ENCODE results near the gene TOGARAM2.

The TOGARAM2 gene

DNA sequence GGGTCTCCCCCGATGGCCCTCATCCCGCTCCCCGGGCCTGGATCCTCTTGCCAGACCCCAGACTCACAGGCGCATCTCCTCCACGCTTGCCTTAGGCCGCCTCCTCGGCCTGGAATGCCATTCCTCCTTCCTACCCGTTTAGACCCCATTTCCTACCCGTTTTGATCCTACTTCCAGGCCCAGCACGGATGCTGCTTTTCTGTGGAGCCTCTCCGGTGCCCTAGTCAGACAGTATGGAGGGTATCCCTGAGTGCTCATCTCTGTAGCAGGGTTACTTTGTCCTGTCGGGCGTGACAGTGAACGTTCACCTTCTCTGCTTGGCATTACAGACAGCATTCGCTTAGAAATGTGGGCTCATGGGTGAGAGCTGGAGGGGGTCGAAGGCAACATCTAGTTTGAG is 9.3 kb downstream of the TOGARAM2 start:
- Histone ChIP-seq H3K27ac (ENCODE audit: low read depth, low read length) (no peak overlapping the region), H3K9me3 (ENCODE audit: control insufficient read depth, insufficient read depth, low read length) (no peaks in the 10 kb centered on the region), H3K36me3 (ENCODE audit: control insufficient read depth, insufficient read depth, low read length) (no peaks in the 10 kb centered on the region), H3K4me1 (ENCODE audit: control insufficient read depth, insufficient read depth, low read length) (no peaks in the 10 kb centered on the region), H3K27me3 (ENCODE audit: control insufficient read depth, insufficient read depth, low read length) (no peaks in the 10 kb centered on the region), H3K4me3 (ENCODE audit: low read depth, low read length) (no peak overlapping the region), H3K9ac (ENCODE audit: low read depth, low read length) (no peak overlapping the region)

DNA sequence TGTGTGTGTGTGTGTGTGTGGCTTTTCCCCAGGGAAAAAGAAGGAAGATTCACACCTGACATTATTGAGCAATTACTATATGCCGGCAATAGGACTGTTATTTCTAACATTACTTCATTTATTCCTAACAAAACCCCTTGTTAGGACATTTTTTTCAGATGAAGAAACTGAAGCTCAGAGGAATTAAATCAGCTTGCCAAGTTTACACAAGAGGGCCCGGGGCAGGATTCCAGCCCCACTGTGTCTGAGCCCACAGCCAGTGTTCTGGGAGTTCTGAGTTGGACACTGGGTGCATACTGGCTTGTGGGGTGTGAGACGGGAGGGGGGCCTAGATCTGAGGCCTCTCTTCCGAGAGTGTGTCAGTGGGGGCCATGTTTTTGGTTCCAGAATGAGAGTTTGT is 9.9 kb downstream of the TOGARAM2 start:
- H3K9ac ChIP-seq (ENCODE audit: low read depth, low read length) = no peak overlapping the region
- H3K36me3 ChIP-seq (ENCODE audit: control insufficient read depth, insufficient read depth, low read length) = no peaks in the 10 kb centered on the region
- H3K4me3 ChIP-seq (ENCODE audit: low read depth, low read length) = no peak overlapping the region
- no peaks in the 10 kb centered on the region for H3K4me1 ChIP-seq (ENCODE audit: control insufficient read depth, insufficient read depth, low read length)
- no peaks in the 10 kb centered on the region for H3K9me3 ChIP-seq (ENCODE audit: control insufficient read depth, insufficient read depth, low read length)
- H3K27me3 ChIP-seq (ENCODE audit: control insufficient read depth, insufficient read depth, low read length) = no peaks in the 10 kb centered on the region
- no peak overlapping the region for H3K27ac ChIP-seq (ENCODE audit: low read depth, low read length)

DNA sequence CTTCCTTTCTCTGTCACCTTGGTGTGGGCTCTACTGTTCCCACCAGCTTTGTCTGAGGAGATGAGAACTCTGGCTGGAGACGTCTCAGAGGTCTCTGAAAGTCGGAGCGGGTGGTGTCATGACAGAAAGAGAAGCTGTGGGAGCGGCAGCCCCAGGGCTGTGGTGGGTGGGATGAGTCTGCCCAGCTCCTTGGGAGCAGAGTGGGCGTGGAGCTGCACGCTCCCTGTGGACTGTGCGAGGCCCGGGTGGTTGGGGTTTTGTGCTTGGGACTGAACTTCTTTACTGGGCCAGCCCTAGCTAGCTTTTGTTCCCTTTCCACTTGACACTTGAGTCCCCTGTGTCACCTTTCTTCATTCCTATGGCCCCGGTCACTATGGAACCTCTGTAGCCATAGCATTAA is 10.4 kb downstream of the TOGARAM2 start:
- Histone ChIP-seq H3K9ac (ENCODE audit: low read depth, low read length) (no peak overlapping the region), H3K9me3 (ENCODE audit: control insufficient read depth, insufficient read depth, low read length) (no peaks in the 10 kb centered on the region), H3K27me3 (ENCODE audit: control insufficient read depth, insufficient read depth, low read length) (no peaks in the 10 kb centered on the region), H3K36me3 (ENCODE audit: control insufficient read depth, insufficient read depth, low read length) (no peaks in the 10 kb centered on the region), H3K4me1 (ENCODE audit: control insufficient read depth, insufficient read depth, low read length) (no peaks in the 10 kb centered on the region), H3K4me3 (ENCODE audit: low read depth, low read length) (no peak overlapping the region), H3K27ac (ENCODE audit: low read depth, low read length) (no peak overlapping the region)

DNA sequence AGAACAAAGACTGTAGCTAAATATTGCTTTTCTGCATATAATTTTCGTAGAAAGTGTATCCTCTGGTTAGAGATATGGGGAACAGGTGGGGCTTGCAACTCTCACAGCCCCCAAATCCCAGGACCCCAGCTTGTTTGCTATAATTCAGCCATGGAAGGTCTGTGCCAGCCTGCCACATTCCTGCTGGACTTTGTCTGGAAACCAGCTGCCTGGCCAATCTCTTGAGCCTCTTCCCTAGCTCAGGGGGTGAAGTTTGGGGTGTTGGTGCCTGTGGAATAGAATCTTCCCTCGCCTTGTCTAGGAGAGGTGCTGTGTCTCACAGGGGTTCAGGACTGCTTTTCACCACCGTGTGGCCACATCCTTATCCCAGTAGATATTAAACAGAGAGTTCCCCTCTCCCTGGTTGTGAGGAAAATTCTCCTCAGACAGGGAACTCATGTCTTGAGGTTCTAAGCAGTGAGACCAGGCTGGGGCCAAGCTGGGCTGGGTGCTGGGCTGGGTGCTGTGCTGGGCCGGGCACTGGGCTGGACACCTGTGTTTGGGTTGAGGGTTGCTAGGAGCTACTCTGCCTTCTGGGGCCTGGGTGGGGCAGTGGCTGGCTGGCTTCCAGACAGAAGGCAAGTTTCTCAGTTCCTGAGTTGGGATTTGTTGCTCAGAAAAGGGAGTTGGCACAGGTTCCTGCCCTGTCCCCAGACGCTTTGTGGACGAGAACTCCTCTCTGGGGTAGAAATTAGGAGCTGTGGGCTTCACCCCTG is 12.3 kb downstream of the TOGARAM2 start:
- no peaks in the 10 kb centered on the region for H3K27me3 ChIP-seq (ENCODE audit: control insufficient read depth, insufficient read depth, low read length)
- H3K9ac ChIP-seq (ENCODE audit: low read depth, low read length) = no peak overlapping the region
- no peaks in the 10 kb centered on the region for H3K4me1 ChIP-seq (ENCODE audit: control insufficient read depth, insufficient read depth, low read length)
- H3K27ac ChIP-seq (ENCODE audit: low read depth, low read length) = no peak overlapping the region
- H3K4me3 ChIP-seq (ENCODE audit: low read depth, low read length) = no peak overlapping the region
- H3K36me3 ChIP-seq (ENCODE audit: control insufficient read depth, insufficient read depth, low read length) = no peaks in the 10 kb centered on the region
- H3K9me3 ChIP-seq (ENCODE audit: control insufficient read depth, insufficient read depth, low read length) = no peaks in the 10 kb centered on the region

DNA sequence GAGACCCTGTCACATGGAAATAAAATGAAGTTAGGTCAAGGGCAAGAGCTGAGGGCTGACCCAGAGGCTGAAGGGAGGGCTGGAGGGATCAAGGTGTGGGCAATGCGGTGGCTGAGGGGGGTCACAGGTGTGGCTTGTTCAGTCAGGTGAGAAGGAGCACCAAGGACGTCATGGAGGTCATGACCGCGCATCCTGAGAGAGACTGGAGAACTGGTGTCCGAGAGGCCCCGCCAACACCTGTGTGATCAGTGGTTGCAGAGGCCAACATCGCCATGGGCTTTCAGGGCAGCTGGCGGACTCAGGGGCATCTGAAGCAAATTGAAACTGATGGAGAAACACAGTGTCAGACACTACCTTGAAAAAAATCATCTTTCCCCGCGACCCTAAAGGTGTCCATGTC is 13.0 kb downstream of the TOGARAM2 start:
- Histone ChIP-seq H3K27ac (ENCODE audit: low read depth, low read length) (no peak overlapping the region), H3K36me3 (ENCODE audit: control insufficient read depth, insufficient read depth, low read length) (no peaks in the 10 kb centered on the region), H3K27me3 (ENCODE audit: control insufficient read depth, insufficient read depth, low read length) (no peaks in the 10 kb centered on the region), H3K9me3 (ENCODE audit: control insufficient read depth, insufficient read depth, low read length) (no peaks in the 10 kb centered on the region), H3K4me1 (ENCODE audit: control insufficient read depth, insufficient read depth, low read length) (no peaks in the 10 kb centered on the region), H3K4me3 (ENCODE audit: low read depth, low read length) (no peak overlapping the region), H3K9ac (ENCODE audit: low read depth, low read length) (no peak overlapping the region)

DNA sequence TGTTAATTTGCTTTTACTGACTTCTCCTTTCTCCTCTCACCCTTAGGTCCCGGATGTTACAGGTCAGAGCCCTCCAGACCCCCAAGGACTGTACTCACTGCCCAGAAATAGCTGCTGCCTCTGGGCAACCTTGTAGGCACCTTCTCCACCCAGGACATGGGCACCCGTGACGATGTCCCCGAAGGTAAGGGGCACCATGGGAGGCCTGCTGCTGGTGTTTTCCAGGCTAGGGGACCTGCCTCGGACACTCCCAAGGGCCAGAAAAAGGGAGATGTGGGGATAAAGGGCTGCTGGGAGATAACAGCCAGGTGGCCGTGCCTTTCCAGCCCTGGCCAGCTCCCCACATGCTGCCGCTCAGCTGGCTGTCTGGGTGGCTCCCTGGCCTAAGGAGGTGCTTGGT is 13.6 kb downstream of the TOGARAM2 start:
- no peak overlapping the region for H3K4me3 ChIP-seq (ENCODE audit: low read depth, low read length)
- H3K27me3 ChIP-seq (ENCODE audit: control insufficient read depth, insufficient read depth, low read length) = no peaks in the 10 kb centered on the region
- H3K27ac ChIP-seq (ENCODE audit: low read depth, low read length) = no peak overlapping the region
- H3K9ac ChIP-seq (ENCODE audit: low read depth, low read length) = no peak overlapping the region
- no peaks in the 10 kb centered on the region for H3K4me1 ChIP-seq (ENCODE audit: control insufficient read depth, insufficient read depth, low read length)
- no peaks in the 10 kb centered on the region for H3K9me3 ChIP-seq (ENCODE audit: control insufficient read depth, insufficient read depth, low read length)
- H3K36me3 ChIP-seq (ENCODE audit: control insufficient read depth, insufficient read depth, low read length) = no peaks in the 10 kb centered on the region

DNA sequence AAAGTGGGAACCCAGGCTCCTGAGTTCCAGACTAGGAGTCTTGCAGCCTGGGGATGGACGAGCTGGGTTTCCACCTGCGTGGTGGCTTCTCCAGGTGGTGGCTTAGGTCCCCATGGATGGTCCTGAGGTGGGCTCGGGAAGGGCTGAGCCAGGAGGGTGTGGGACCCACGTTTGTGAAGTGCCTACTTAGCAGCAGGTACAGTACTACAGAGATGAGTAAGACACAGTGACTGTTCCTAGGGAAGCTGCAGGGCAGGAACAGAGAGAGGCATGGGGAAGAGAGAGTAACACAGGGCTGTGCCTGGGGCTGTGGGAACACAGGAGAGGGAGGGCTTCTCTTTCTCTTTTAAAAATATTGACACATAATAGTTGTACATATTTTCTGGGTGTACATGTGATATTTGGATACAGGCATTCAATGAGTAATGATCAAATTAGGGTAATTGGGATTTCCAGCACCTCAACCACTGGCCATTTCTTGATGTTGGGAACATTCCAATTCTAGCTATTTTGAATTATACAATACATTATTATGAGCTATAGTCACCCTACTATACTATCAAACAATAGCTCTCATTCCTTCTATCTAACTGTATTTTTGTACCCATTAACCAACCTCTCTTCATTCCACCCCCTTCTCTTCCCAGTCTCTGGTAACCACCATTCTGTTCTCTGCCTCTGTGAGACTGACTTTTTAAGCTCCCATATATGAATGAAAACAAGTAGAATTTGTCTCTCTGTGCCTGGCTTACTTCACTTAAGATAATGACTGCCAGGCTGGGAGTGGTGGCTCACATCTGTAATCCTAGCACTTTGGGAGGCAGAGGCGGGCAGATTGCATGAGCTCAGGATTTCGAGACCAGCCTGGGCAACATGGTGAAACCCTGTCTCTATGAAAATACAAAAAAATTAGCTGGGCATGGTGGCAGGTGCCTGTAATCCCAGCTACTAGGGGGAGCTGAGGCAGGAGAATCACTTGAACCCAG is 15.0 kb downstream of the TOGARAM2 start:
- no peaks in the 10 kb centered on the region for H3K27me3 ChIP-seq (ENCODE audit: control insufficient read depth, insufficient read depth, low read length)
- no peaks in the 10 kb centered on the region for H3K9me3 ChIP-seq (ENCODE audit: control insufficient read depth, insufficient read depth, low read length)
- no peak overlapping the region for H3K27ac ChIP-seq (ENCODE audit: low read depth, low read length)
- H3K36me3 ChIP-seq (ENCODE audit: control insufficient read depth, insufficient read depth, low read length) = no peaks in the 10 kb centered on the region
- no peak overlapping the region for H3K4me3 ChIP-seq (ENCODE audit: low read depth, low read length)
- H3K4me1 ChIP-seq (ENCODE audit: control insufficient read depth, insufficient read depth, low read length) = no peaks in the 10 kb centered on the region
- H3K9ac ChIP-seq (ENCODE audit: low read depth, low read length) = no peak overlapping the region

DNA sequence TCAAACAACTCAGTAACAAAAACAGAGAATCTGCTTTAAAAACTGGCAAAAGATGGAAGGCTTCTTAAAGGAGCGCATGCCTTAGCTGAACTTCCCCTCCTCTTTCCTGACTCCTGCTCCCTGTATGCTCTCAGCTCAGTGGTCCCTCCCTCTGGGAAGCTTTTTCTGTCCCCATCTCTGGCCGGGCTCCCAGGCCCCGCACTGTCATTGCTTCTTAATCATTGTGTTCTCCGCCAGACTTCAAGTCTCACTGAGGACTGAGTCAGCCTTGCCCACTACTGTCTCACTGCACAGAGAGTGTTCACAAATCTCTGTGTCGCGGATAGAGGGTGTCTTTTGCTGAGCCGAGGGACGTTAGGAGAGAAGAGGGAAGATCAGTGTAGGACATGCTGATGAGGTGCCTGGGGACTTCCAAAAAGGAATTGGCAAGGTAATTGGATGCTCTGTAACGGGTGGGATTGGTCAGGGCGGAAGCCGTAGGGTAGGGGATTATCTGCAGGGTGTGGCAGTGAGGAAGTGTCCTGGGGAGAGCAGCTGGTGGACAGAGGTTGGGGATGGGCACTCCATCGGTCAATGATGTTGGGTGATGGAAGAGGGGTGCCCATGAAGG is 16.2 kb downstream of the TOGARAM2 start:
- H3K36me3 ChIP-seq (ENCODE audit: control insufficient read depth, insufficient read depth, low read length) = no peaks in the 10 kb centered on the region
- H3K9me3 ChIP-seq (ENCODE audit: control insufficient read depth, insufficient read depth, low read length) = no peaks in the 10 kb centered on the region
- H3K27ac ChIP-seq (ENCODE audit: low read depth, low read length) = no peak overlapping the region
- no peak overlapping the region for H3K4me3 ChIP-seq (ENCODE audit: low read depth, low read length)
- no peaks in the 10 kb centered on the region for H3K27me3 ChIP-seq (ENCODE audit: control insufficient read depth, insufficient read depth, low read length)
- no peaks in the 10 kb centered on the region for H3K4me1 ChIP-seq (ENCODE audit: control insufficient read depth, insufficient read depth, low read length)
- H3K9ac ChIP-seq (ENCODE audit: low read depth, low read length) = no peak overlapping the region

DNA sequence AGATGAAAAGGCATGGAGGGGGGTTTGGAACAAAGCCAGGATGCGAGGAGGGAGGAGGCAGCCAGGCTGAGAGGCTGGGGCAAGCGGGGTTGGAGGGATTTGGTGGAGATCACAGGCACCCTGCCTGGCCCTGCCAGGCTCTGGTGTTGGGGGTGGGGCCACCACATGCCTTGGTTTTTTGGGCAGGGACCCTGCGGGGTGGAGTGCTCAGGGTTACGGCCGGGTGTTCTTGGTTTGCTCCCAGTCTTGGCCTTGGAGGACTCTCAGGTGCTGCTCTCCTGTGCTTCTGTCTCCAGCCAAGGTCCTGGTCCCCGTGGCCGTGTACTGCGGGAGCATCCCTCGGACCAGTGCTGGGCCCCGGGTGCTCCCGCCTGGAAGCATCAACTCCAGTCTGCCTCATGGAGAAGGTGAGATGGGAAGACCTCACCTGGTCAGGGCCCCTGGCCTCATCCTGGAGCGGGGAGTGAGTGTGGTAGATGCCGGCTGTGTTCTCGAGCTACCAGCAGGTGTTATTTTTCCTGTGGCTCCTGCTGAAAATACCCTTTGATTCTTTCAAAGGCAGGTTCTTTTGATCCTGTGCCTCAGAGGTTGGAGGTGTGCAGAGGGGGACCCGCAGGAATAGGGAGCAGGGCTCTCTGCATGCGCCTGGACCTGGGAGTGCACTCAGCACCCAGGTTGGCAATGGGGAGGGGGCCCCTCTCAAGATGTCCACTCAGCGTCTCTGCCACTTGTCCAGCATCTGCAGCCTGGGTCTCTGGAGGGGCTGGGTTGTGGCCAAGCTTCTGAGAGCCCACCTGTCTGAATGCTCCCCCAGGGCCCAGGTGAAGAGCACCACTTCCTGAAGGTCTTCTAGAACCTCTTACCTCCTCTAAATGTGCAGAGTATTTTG is 17.0 kb downstream of the TOGARAM2 start:
- H3K4me3 ChIP-seq (ENCODE audit: low read depth, low read length) = no peak overlapping the region
- no peak overlapping the region for H3K27ac ChIP-seq (ENCODE audit: low read depth, low read length)
- H3K4me1 ChIP-seq (ENCODE audit: control insufficient read depth, insufficient read depth, low read length) = no peaks in the 10 kb centered on the region
- no peaks in the 10 kb centered on the region for H3K9me3 ChIP-seq (ENCODE audit: control insufficient read depth, insufficient read depth, low read length)
- no peaks in the 10 kb centered on the region for H3K36me3 ChIP-seq (ENCODE audit: control insufficient read depth, insufficient read depth, low read length)
- no peaks in the 10 kb centered on the region for H3K27me3 ChIP-seq (ENCODE audit: control insufficient read depth, insufficient read depth, low read length)
- H3K9ac ChIP-seq (ENCODE audit: low read depth, low read length) = no peak overlapping the region

DNA sequence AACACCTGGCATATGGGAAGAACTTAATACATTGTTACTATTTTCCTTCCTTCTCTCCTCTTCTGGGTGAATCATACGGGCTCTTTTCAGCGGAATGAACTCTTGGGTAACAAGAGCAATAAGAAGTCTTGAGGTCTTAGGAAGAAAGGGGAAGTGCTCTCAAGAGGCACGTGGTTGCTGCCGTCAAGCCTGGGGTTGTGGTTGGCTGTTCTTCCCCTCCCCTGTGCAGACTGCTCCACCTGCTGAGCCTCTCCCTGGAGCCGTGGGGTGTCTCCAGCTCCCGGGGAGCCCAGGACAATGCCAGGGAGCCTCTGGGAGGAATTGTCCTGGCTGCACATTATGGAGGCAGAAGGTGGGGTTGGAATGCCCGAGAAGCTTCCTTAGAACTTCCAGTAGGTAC is 19.4 kb downstream of the TOGARAM2 start:
- Histone ChIP-seq H3K9me3 (ENCODE audit: control insufficient read depth, insufficient read depth, low read length) (peaks cover 6% of the 10 kb centered on the region; the same call in 1 of the 2 replicates), H3K9ac (ENCODE audit: low read depth, low read length) (no peak overlapping the region), H3K27me3 (ENCODE audit: control insufficient read depth, insufficient read depth, low read length) (no peaks in the 10 kb centered on the region), H3K4me3 (ENCODE audit: low read depth, low read length) (no peak overlapping the region), H3K4me1 (ENCODE audit: control insufficient read depth, insufficient read depth, low read length) (no peaks in the 10 kb centered on the region), H3K36me3 (ENCODE audit: control insufficient read depth, insufficient read depth, low read length) (no peaks in the 10 kb centered on the region), H3K27ac (ENCODE audit: low read depth, low read length) (no peak overlapping the region)
